Central memory CD8-positive, alpha-beta T cell (primary cell): ENCODE data around the gene ZIC3.
"Not testable (repeated sequence)": the region's sequence is repeated elsewhere in the genome, so short reads cannot be mapped to it uniquely, and the experiment has no call there.

Source experiments
- ATAC-seq: fragments of 150-1000 bp; cut with Tn5 transposase; replicated peaks from 2 replicates; pipeline ENCODE4 v1.10.0; 2022; ENCODE audit warnings: mild to moderate bottlenecking, moderate FRiP score, moderate number of reproducible peaks; ENCODE audit not compliant: poor library complexity, severe bottlenecking; ENCODE audit errors: extremely low read depth
- DNase-seq, 2 donors: peaks; one replicate each; pipeline ENCODE4 v3.0.0; 2021; ENCODE audit warnings: low spot score in 2 of 2
- H3K27ac Mint-ChIP-seq: one replicate; pipeline ENCODE4 v1.8.0; 2022; ENCODE audit warnings: low read depth, mild to moderate bottlenecking, moderate library complexity, mixed read lengths
- H3K27me3 Mint-ChIP-seq: one replicate; pipeline ENCODE4 v1.8.0; 2022; ENCODE audit warnings: mixed read lengths
- H3K36me3 Mint-ChIP-seq: one replicate; pipeline ENCODE4 v1.8.0; 2022; ENCODE audit warnings: mild to moderate bottlenecking, moderate library complexity, mixed read lengths; ENCODE audit not compliant: insufficient read depth
- H3K4me1 Mint-ChIP-seq: one replicate; pipeline ENCODE4 v1.8.0; 2022; ENCODE audit warnings: mixed read lengths
- H3K4me3 Mint-ChIP-seq: one replicate; pipeline ENCODE4 v1.8.0; 2022; ENCODE audit warnings: mild to moderate bottlenecking, moderate library complexity, mixed read lengths
- H3K9me3 Mint-ChIP-seq: one replicate; pipeline ENCODE4 v1.8.0; 2022; ENCODE audit warnings: mixed read lengths

The ZIC3 gene

GRCh38 chrX:137565921-137566745 is at the start of gene ZIC3:
Gene ZIC3, plus strand, starts transcription at chrX:137566127. Its CDS starts 565 bp downstream, at chrX:137566692.
- H3K4me1 Mint-ChIP-seq, result no peaks in the 10 kb centered on the region
- no peak within 1 kb of the TSS for H3K4me3 Mint-ChIP-seq
- peaks cover 62% of the 10 kb centered on the region for H3K27me3 Mint-ChIP-seq
- H3K27ac Mint-ChIP-seq, result no peak within 1 kb of the TSS
- DNase-seq, result no peak
- ATAC-seq, result no peak
- H3K36me3 Mint-ChIP-seq, result peaks cover 3% of the 10 kb centered on the region
- H3K9me3 Mint-ChIP-seq, result no peaks in the 10 kb centered on the region

GRCh38 chrX:137519459-137519858 is 46.5 kb upstream of the ZIC3 start:
- Mint-ChIP-seq H3K27me3 (no peaks in the 10 kb centered on the region), H3K9me3 (peaks cover 9% of the 10 kb centered on the region), H3K4me3 (no peak overlapping the region), H3K36me3 (no peaks in the 10 kb centered on the region), H3K4me1 (no peaks in the 10 kb centered on the region), H3K27ac (no peak overlapping the region)
- no peak for ATAC-seq
- no peak for DNase-seq

- no peak overlapping the region for H3K27ac Mint-ChIP-seq
- no peaks in the 10 kb centered on the region for H3K36me3 Mint-ChIP-seq
- DNase-seq (no peak), ATAC-seq (no peak)
- no peaks in the 10 kb centered on the region for H3K9me3 Mint-ChIP-seq
- H3K4me1 Mint-ChIP-seq, result no peaks in the 10 kb centered on the region
- H3K4me3 Mint-ChIP-seq, result no peak overlapping the region
- H3K27me3 Mint-ChIP-seq, result peaks cover 19% of the 10 kb centered on the region
Measured at GRCh38 chrX:137545711-137546651, 19.9 kb upstream of the ZIC3 start.

- DNase-seq (no peak), ATAC-seq (no peak)
- Mint-ChIP-seq H3K27me3 (peaks cover 25% of the 10 kb centered on the region), H3K27ac (no peak overlapping the region), H3K4me3 (no peak overlapping the region), H3K4me1 (no peaks in the 10 kb centered on the region), H3K36me3 (no peaks in the 10 kb centered on the region), H3K9me3 (peaks cover 5% of the 10 kb centered on the region)
Measured at GRCh38 chrX:137547291-137547690, 18.6 kb upstream of the ZIC3 start.

GRCh38 chrX:137548261-137548660 is 17.7 kb upstream of the ZIC3 start:
- no peaks in the 10 kb centered on the region for H3K4me1 Mint-ChIP-seq
- H3K27me3 Mint-ChIP-seq, result peaks cover 25% of the 10 kb centered on the region
- H3K36me3 Mint-ChIP-seq, result no peaks in the 10 kb centered on the region
- no peak overlapping the region for H3K4me3 Mint-ChIP-seq
- H3K27ac Mint-ChIP-seq, result no peak overlapping the region
- DNase-seq (no peak), ATAC-seq (no peak)
- peaks cover 5% of the 10 kb centered on the region for H3K9me3 Mint-ChIP-seq

- no peak overlapping the region for H3K4me3 Mint-ChIP-seq
- peaks cover 25% of the 10 kb centered on the region for H3K27me3 Mint-ChIP-seq
- no peak for ATAC-seq
- H3K27ac Mint-ChIP-seq, result no peak overlapping the region
- DNase-seq, result no peak
- peaks cover 2% of the 10 kb centered on the region for H3K36me3 Mint-ChIP-seq
- H3K9me3 Mint-ChIP-seq, result peaks cover 5% of the 10 kb centered on the region
- H3K4me1 Mint-ChIP-seq, result no peaks in the 10 kb centered on the region
Measured at GRCh38 chrX:137549073-137549472, 16.9 kb upstream of the ZIC3 start.

- no peak for ATAC-seq
- peaks cover 2% of the 10 kb centered on the region for H3K36me3 Mint-ChIP-seq
- H3K4me3 Mint-ChIP-seq, result no peak overlapping the region
- no peak overlapping the region for H3K27ac Mint-ChIP-seq
- no peaks in the 10 kb centered on the region for H3K4me1 Mint-ChIP-seq
- peaks cover 5% of the 10 kb centered on the region for H3K9me3 Mint-ChIP-seq
- DNase-seq, result no peak
- H3K27me3 Mint-ChIP-seq, result peaks cover 25% of the 10 kb centered on the region
Measured at GRCh38 chrX:137549851-137550664, 15.9 kb upstream of the ZIC3 start.

- DNase-seq, result no peak
- H3K4me1 Mint-ChIP-seq, result no peaks in the 10 kb centered on the region
- no peak overlapping the region for H3K4me3 Mint-ChIP-seq
- peaks cover 5% of the 10 kb centered on the region for H3K9me3 Mint-ChIP-seq
- peaks cover 2% of the 10 kb centered on the region for H3K36me3 Mint-ChIP-seq
- H3K27ac Mint-ChIP-seq, result no peak overlapping the region
- ATAC-seq, result no peak
- H3K27me3 Mint-ChIP-seq, result peaks cover 21% of the 10 kb centered on the region
Measured at GRCh38 chrX:137550665-137551261, 15.2 kb upstream of the ZIC3 start.

- ATAC-seq, H3K9me3 Mint-ChIP-seq: not testable (repeated sequence)
- peaks cover 17% of the 10 kb centered on the region for H3K27me3 Mint-ChIP-seq
Measured at GRCh38 chrX:137552098-137552497, 13.8 kb upstream of the ZIC3 start.

GRCh38 chrX:137562096-137562495 is 3.8 kb upstream of the ZIC3 start:
- H3K27ac Mint-ChIP-seq, result no peak overlapping the region
- no peaks in the 10 kb centered on the region for H3K9me3 Mint-ChIP-seq
- H3K4me3 Mint-ChIP-seq, result no peak overlapping the region
- DNase-seq (no peak), ATAC-seq (no peak)
- H3K36me3 Mint-ChIP-seq, result peaks cover 3% of the 10 kb centered on the region
- peaks cover 34% of the 10 kb centered on the region for H3K27me3 Mint-ChIP-seq
- H3K4me1 Mint-ChIP-seq, result no peaks in the 10 kb centered on the region

More at GRCh38 chrX:137552098-137552497, 13.8 kb upstream of the ZIC3 start:
- H3K36me3 Mint-ChIP-seq, H3K27ac Mint-ChIP-seq, DNase-seq, H3K4me3 Mint-ChIP-seq, H3K4me1 Mint-ChIP-seq: not testable (repeated sequence)

GRCh38 chrX:137563681-137564651 is 2.0 kb upstream of the ZIC3 start:
- H3K4me1 Mint-ChIP-seq, result no peaks in the 10 kb centered on the region
- peaks cover 4% of the 10 kb centered on the region for H3K36me3 Mint-ChIP-seq
- ATAC-seq, result no peak

More at GRCh38 chrX:137563681-137564651, 2.0 kb upstream of the ZIC3 start:
- H3K4me3 Mint-ChIP-seq, result no peak overlapping the region
- H3K27ac Mint-ChIP-seq, result no peak overlapping the region
- H3K27me3 Mint-ChIP-seq, result peaks cover 44% of the 10 kb centered on the region
- H3K9me3 Mint-ChIP-seq, result no peaks in the 10 kb centered on the region
- no peak for DNase-seq
